Epithelial cell of proximal tubule (primary cell): ENCODE measurements around the gene IL17RC. TPM values are rescaled to one million over a fixed set of nuclear protein-coding genes. Genes with fewer than 3 reads are reported as not detected.

Source experiments
- DNase-seq: peaks from one replicate; pipeline ENCODE4 v3.0.0-alpha.2; 2011; ENCODE audit warnings: low read depth
- H3K4me3 ChIP-seq: 2 replicates; pipeline ENCODE4 v1.5.1; 2011; ENCODE audit warnings: low read depth, mild to moderate bottlenecking, low read length
- CTCF ChIP-seq: conservative IDR thresholded peaks from 2 replicates; pipeline ENCODE4 v1.5.1; 2012; ENCODE audit warnings: low read depth, mild to moderate bottlenecking, low read length
- total RNA-seq: library from RNA; depleted of rRNA; stranded (reverse); fragments of >200 nt; gene quantifications from 2 replicates; pipeline ENCODE4 v1.2.3, GENCODE V29; 2015

The IL17RC gene
- total RNA-seq, 1 donor from 2014 or later, result 35.3 TPM

DNA sequence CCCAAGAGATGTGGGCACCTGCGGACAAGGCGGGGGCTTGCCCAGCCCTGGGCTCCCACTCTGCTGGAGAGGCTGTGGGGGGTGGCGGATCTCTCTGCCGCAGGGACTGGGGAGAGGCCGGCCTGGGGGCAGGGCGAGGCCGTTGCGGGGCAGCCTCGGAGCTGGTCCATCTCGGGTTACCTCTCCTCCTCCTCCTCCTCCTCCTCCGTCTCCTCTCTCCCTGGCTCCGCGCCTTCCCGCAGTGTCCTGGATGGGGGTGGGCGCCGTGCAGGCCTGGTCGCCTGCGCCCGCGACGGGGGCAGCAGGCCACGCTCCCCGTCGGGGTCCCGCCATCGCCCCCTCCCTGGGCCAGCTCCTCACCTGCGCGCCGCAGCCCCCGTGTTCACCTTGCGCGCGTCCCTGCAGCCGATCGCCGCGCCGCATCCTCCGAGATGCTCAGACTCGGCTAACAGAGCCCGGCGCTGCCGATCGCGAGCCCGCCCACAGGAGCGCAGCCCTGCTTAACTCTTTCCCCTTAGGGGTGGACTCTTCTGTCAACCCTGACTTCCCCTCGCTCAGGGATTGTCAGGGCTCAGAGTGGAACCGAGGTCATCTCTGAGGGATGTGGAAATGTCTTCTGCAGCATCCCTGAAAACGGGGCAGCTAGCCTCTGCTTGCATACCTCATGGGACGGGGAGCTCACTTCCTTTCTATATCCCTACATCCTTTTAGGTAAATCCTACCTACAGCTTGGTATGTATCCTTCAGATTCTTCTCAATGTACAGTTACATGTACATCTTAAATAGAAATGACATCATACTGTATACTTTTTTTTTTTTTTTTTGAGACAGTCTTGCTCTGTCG, 35.3 kb downstream of the IL17RC start, which contains the start of gene PRRT3:
Gene PRRT3, minus strand, starts transcription at position 447 of the 844 bp plus-strand sequence. CDS start 2,293 bp downstream, outside the sequence.
- no peak for DNase-seq
- TF ChIP-seq CTCF, result no peak

DNA sequence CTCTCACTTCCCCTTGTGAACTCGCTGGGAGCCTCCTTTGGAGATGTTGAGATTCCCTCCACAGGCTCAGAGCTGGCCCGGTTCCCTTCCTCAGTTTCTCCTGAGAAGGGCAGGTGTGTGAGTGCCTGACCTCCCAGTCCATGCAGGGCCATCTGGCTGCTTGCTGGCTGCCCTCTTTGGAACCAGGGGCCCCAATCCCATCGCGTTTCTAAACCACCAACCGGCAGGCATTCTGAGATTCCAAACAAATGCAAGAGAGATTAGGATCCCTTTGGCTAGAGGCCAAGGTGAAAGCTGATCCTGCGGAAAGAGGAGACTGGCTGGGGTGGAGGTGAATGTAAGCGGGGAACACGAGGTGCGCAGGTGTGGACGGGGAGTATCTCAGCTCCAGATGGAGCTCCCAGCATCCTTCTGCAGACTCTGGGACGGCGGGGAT, 38.2 kb downstream of the IL17RC start:
- H3K4me3 ChIP-seq, result no peak overlapping the region

More for the DNA sequence above, 35.3 kb downstream of the IL17RC start, which contains the start of gene PRRT3:
- H3K4me3 ChIP-seq, result peak within 1 kb of the TSS; percentile 60

DNA sequence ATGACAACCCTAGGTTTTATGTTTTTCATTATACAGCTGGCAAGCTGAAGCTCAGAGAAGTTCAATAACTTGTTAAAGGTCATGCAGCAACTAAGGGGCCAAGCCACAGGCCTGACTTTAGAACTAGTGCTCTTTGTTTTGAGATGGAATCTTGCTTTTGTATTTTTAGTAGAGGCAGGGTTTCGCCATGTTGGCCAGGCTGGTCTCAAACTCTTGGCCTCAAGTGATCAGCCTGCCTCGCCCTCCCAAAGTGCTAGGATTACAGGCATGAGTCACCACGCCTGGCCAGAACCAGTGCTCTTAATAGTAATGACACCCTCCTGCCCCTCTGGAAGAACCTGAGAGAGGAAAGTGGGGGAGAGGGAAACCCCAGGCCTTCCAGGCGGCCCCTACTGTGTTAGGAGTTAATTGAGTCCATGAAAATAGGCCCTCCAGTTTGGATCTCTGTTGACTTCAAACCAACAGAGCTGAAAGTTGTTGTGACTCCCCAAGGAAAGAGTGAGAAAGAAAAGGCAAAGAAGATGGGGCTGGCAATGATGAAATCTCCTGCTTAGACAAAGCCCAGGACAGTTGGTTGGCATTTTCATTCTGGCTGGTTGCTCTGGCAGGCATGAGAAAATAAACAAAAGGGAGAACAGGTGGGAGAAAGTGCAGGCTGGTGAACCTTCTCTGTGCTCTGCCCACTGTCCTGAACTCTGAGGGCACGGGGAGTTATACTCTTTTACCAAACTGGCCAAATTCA, 38.9 kb downstream of the IL17RC start:
- no peak for DNase-seq
- TF ChIP-seq CTCF, result no peak

More for the DNA sequence above, 38.2 kb downstream of the IL17RC start:
- TF ChIP-seq CTCF, result no peak
- DNase-seq, result no peak

GRCh38 chr3:9957214-9957613, 40.3 kb downstream of the IL17RC start:
- peak; percentile 21 for TF ChIP-seq CTCF
- no peak overlapping the region for H3K4me3 ChIP-seq
- DNase-seq, result no peak

More for the DNA sequence above, 38.9 kb downstream of the IL17RC start:
- H3K4me3 ChIP-seq, result no peak overlapping the region

- no peak overlapping the region for H3K4me3 ChIP-seq
- no peak for DNase-seq
- no peak for TF ChIP-seq CTCF
Observed at GRCh38 chr3:9965200-9965875, 48.4 kb downstream of the IL17RC start.

- TF ChIP-seq CTCF, result no peak
- no peak for DNase-seq
- no peak overlapping the region for H3K4me3 ChIP-seq
Observed at GRCh38 chr3:9966841-9967240, 49.9 kb downstream of the IL17RC start.
